H1 (cell line): ENCODE results near the gene TBCB. TPM values are rescaled to one million over a fixed set of nuclear protein-coding genes. Genes with fewer than 3 reads are reported as not detected.

Experiments
- CTCF ChIA-PET: fragments of 300-600 bp; sonication (Branson Sonifier 250); formaldehyde crosslinking; loops from one replicate; lab custom pipeline; 2021; ENCODE audit not compliant: partially characterized antibody; lab: Charles Lee
- POLR2A ChIA-PET: fragments of 300-600 bp; sonication (Branson Sonifier 250); formaldehyde crosslinking; loops from one replicate; lab custom pipeline; 2021; ENCODE audit warnings: inconsistent platforms; ENCODE audit not compliant: partially characterized antibody; lab: Charles Lee
- DNase-seq, 2 experiments: peaks; one replicate each; pipeline versions ENCODE4 v3.0.0 to v3.0.0-alpha.2; 2010 to 2022; ENCODE audit warnings: low spot score in 2 of 2, low read depth in 1 of 2, mixed read lengths in 1 of 2
- FAIRE-seq: peaks from 2 replicates; lab custom pipeline; 2011; peaks lifted over from hg19 to GRCh38; lab: Jason Lieb, UNC
- H2AFZ ChIP-seq: 2 replicates; pipeline ENCODE4 v1.8.1; 2012; ENCODE audit warnings: low read length, inconsistent platforms
- H2AK5ac ChIP-seq: 2 replicates; pipeline ENCODE4 v1.6.1; 2013; ENCODE audit warnings: low read depth, low read length
- H2BK120ac ChIP-seq: replicated peaks from 2 replicates; pipeline ENCODE3; 2013; ENCODE audit warnings: low read depth, low read length, inconsistent platforms
- H2BK12ac ChIP-seq: 2 replicates; pipeline ENCODE4 v1.6.1; 2013; ENCODE audit warnings: low read depth, low read length
- H2BK15ac ChIP-seq: 2 replicates; pipeline ENCODE4 v1.6.1; 2013; ENCODE audit warnings: low read length
- H2BK20ac ChIP-seq: 2 replicates; pipeline ENCODE4 v1.6.1; 2013; ENCODE audit warnings: low read length
- H2BK5ac ChIP-seq: 2 replicates; pipeline ENCODE4 v1.6.1; 2013; ENCODE audit warnings: low read depth, low read length
- H3K14ac ChIP-seq: 2 replicates; pipeline ENCODE4 v1.6.1; 2013; ENCODE audit warnings: inconsistent platforms; ENCODE audit not compliant: insufficient read length
- H3K18ac ChIP-seq: 2 replicates; pipeline ENCODE4 v1.6.1; 2013; ENCODE audit warnings: low read length; ENCODE audit errors: extremely low read depth
- H3K23ac ChIP-seq: 2 replicates; pipeline ENCODE4 v1.6.1; 2013; ENCODE audit warnings: inconsistent platforms; ENCODE audit not compliant: insufficient read length
- H3K23me2 ChIP-seq: 2 replicates; pipeline ENCODE4 v1.6.1; 2013; ENCODE audit warnings: low read depth, low read length
- H3K27ac ChIP-seq: 2 replicates; pipeline ENCODE4 v1.6.1; 2011; ENCODE audit warnings: low read depth, low read length, inconsistent platforms
- H3K27me3 ChIP-seq, 4 experiments: replicated peaks in 1 of 4; 1 replicate in 1 of 4; 2 replicates in 3 of 4; pipeline versions ENCODE4 v1.6.1 to v1.8.1; 2011 to 2013; ENCODE audit warnings: low read length in 3 of 4, mild to moderate bottlenecking in 3 of 4, inconsistent platforms in 2 of 4, mixed read lengths in 2 of 4, moderate library complexity in 1 of 4; ENCODE audit not compliant: control insufficient read depth in 3 of 4, insufficient read depth in 3 of 4; ENCODE audit errors: extremely low read depth in 1 of 4
- H3K36me3 ChIP-seq, 4 experiments: 2 replicates each; pipeline versions ENCODE4 v1.6.1 to v1.8.1; 2011 to 2013; ENCODE audit warnings: mild to moderate bottlenecking in 4 of 4, low read length in 3 of 4, moderate library complexity in 2 of 4, control low read depth in 1 of 4, inconsistent platforms in 1 of 4; ENCODE audit not compliant: insufficient read depth in 4 of 4, control insufficient read depth in 2 of 4
- H3K4ac ChIP-seq: replicated peaks from 2 replicates; pipeline ENCODE3; 2013; ENCODE audit warnings: low read length, low read depth, mixed read lengths, inconsistent platforms; ENCODE audit not compliant: insufficient read length
- H3K4me1 ChIP-seq, 4 experiments: replicated peaks in 1 of 4; 1 replicate in 1 of 4; 2 replicates in 3 of 4; pipeline versions ENCODE4 v1.6.1 to v1.8.1; 2011 to 2013; ENCODE audit warnings: low read length in 3 of 4, inconsistent platforms in 2 of 4, mixed read lengths in 1 of 4; ENCODE audit not compliant: insufficient read depth in 4 of 4, control insufficient read depth in 3 of 4
- H3K4me2 ChIP-seq, 2 experiments: 2 replicates each; pipeline versions ENCODE4 v1.6.1 to v1.8.1; 2011 to 2013; ENCODE audit warnings: low read depth in 2 of 2, low read length in 2 of 2, control low read depth in 1 of 2, inconsistent platforms in 1 of 2, mild to moderate bottlenecking in 1 of 2; ENCODE audit not compliant: insufficient read depth in 1 of 2
- H3K4me3 ChIP-seq, 4 experiments: fragments of 200-600, 300-600 bp in 1 of 4; sonication (generic), shearing (Covaris generic), sonication (Bioruptor Twin) in 1 of 4; 2 replicates each; pipeline versions ENCODE4 v1.5.1 to v1.8.1; 2011 to 2016; ENCODE audit warnings: low read length in 4 of 4, low read depth in 3 of 4, control low read depth in 2 of 4, inconsistent platforms in 2 of 4, mild to moderate bottlenecking in 2 of 4, mixed read lengths in 1 of 4, moderate library complexity in 1 of 4; ENCODE audit not compliant: insufficient read depth in 2 of 4; ENCODE audit errors: extremely low read depth in 1 of 4
- H3K56ac ChIP-seq: replicated peaks from 2 replicates; pipeline ENCODE3; 2013; ENCODE audit warnings: low read depth, mild to moderate bottlenecking, mixed read lengths, low read length, inconsistent platforms; ENCODE audit not compliant: insufficient read length
- H3K79me1 ChIP-seq: 2 replicates; pipeline ENCODE4 v1.6.1; 2013; ENCODE audit warnings: low read depth, low read length, control low read depth
- H3K79me2 ChIP-seq, 2 experiments: 2 replicates each; pipeline versions ENCODE4 v1.6.1 to v1.8.1; 2012 to 2013; ENCODE audit warnings: low read length in 2 of 2, mild to moderate bottlenecking in 2 of 2, inconsistent platforms in 1 of 2; ENCODE audit not compliant: insufficient read depth in 2 of 2, control insufficient read depth in 1 of 2
- H3K9ac ChIP-seq, 4 experiments: replicated peaks in 1 of 4; 1 replicate in 1 of 4; 2 replicates in 3 of 4; pipeline versions ENCODE4 v1.6.1 to v1.8.1; 2011 to 2013; ENCODE audit warnings: low read depth in 3 of 4, low read length in 3 of 4, control low read depth in 2 of 4, mild to moderate bottlenecking in 2 of 4, moderate library complexity in 2 of 4, inconsistent platforms in 1 of 4; ENCODE audit errors: extremely low read depth in 1 of 4
- H3K9me3 ChIP-seq, 2 experiments: 2 replicates each; pipeline versions ENCODE4 v1.6.1 to v1.8.1; 2012 to 2013; ENCODE audit warnings: mild to moderate bottlenecking in 2 of 2, moderate library complexity in 2 of 2, control low read depth in 1 of 2, inconsistent platforms in 1 of 2, low read depth in 1 of 2, low read length in 1 of 2, mixed read lengths in 1 of 2; ENCODE audit not compliant: insufficient read depth in 2 of 2
- H4K20me1 ChIP-seq, 2 experiments: replicated peaks in 1 of 2; 2 replicates each; pipeline versions ENCODE3 to v1.8.1; 2011 to 2013; ENCODE audit warnings: inconsistent platforms in 2 of 2, low read length in 2 of 2, mild to moderate bottlenecking in 1 of 2; ENCODE audit not compliant: insufficient read depth in 2 of 2, control insufficient read depth in 1 of 2
- H4K5ac ChIP-seq: 2 replicates; pipeline ENCODE4 v1.6.1; 2013; ENCODE audit warnings: low read length, low read depth, mixed read lengths, inconsistent platforms; ENCODE audit not compliant: insufficient read length
- H4K8ac ChIP-seq: 2 replicates; pipeline ENCODE4 v1.8.0; 2013; ENCODE audit warnings: mild to moderate bottlenecking, moderate library complexity, low read length, inconsistent platforms; ENCODE audit not compliant: insufficient read depth; ENCODE audit errors: extremely low read depth
- H4K91ac ChIP-seq: replicated peaks from 2 replicates; pipeline ENCODE3; 2013; ENCODE audit warnings: low read length, mixed read lengths, inconsistent platforms; ENCODE audit not compliant: insufficient read length
- BCL11A ChIP-seq, 2 experiments: IDR thresholded peaks; one replicate each; pipeline ENCODE4 v1.6.1; 2011; ENCODE audit warnings: low read depth in 2 of 2, low read length in 2 of 2, mild to moderate bottlenecking in 2 of 2
- RAD21 ChIP-seq, 2 experiments: IDR thresholded peaks in 1 of 2; conservative IDR thresholded peaks in 1 of 2; 2 replicates each; pipeline ENCODE4 v1.6.1; 2011; ENCODE audit warnings: low read depth in 2 of 2, low read length in 2 of 2, improper control_type of control experiment in 1 of 2, inconsistent platforms in 1 of 2, mild to moderate bottlenecking in 1 of 2, moderate library complexity in 1 of 2
- TEAD4 ChIP-seq: IDR thresholded peaks from 2 replicates; pipeline ENCODE4 v1.6.1; 2012; ENCODE audit warnings: low read depth, low read length, inconsistent platforms, mixed read lengths
- WGBS, 2 experiments: shearing (Covaris generic) in 1 of 2; methylation state at CpG; one replicate each; pipeline versions ENCODE4 v1.1.6 to v1.1.7; 2013 to 2015; ENCODE audit warnings: low lambda C conversion rate in 2 of 2, mixed read lengths in 2 of 2, inconsistent platforms in 1 of 2, low coverage in 1 of 2, missing lambda C conversion rate in 1 of 2; ENCODE audit not compliant: insufficient replicate concordance in 2 of 2, insufficient coverage in 1 of 2, insufficient read length in 1 of 2; ENCODE audit errors: extremely low coverage in 1 of 2, missing lambda C conversion rate in 1 of 2; 5-methylcytosine and 5-hydroxymethylcytosine counted together
- polyA plus RNA-seq, 7 experiments: library from polyadenylated mRNA; depleted of rRNA in 3 of 7; stranded (reverse) in 5 of 7; unstranded in 2 of 7; fragments of >200 nt in 5 of 7; fragments of 200-250 nt in 2 of 7; gene quantifications; 1 replicate in 5 of 7; 2 replicates in 1 of 7; 4 replicates in 1 of 7; pipeline versions ENCODE4 v1.2.1 to v1.2.3, GENCODE V29; 2011 to 2013; ENCODE audit warnings: missing spikeins in 2 of 7, mixed read lengths in 2 of 7
- total RNA-seq: library from RNA; stranded (reverse); fragmentation: NEBNext Ultra II Directional; extraction: Animal tissue kit (Norgen Biotek cat#: 25700); gene quantifications from 2 replicates; pipeline ENCODE4 v1.2.1, GENCODE V29; 2021

The TBCB gene
- total and polyA plus RNA-seq, 2 of the 8 experiments (the other 6 are each of a cell fraction or from before 2014, with no cell fraction given): 153 to 286 TPM

GRCh38 chr19:36142046-36142445, 26.8 kb downstream of the TBCB start:
- Histone ChIP-seq H4K5ac (no peak overlapping the region), H2BK120ac (no peak overlapping the region), H3K4ac (no peak overlapping the region), H2BK15ac (no peak overlapping the region), H4K8ac (no peak overlapping the region), H3K27ac (no peak overlapping the region), H3K56ac (no peak overlapping the region), H2AK5ac (no peak overlapping the region), H3K9ac (no peak overlapping the region), H3K4me2 (peak overlapping the region; percentile 95 to 96), H4K91ac (no peak overlapping the region), H2AFZ (no peak overlapping the region), H2BK20ac (no peak overlapping the region), H3K79me2 (peaks cover 0 to 12% of the 10 kb centered on the region in 2 experiments; a peak in 1 of 4 replicates), H3K27me3 (no peaks in the 10 kb centered on the region), H2BK5ac (0 out of 2 replicates have a peak overlapping the region, but pooled peaks have one; percentile 60), H3K14ac (no peak overlapping the region), H3K23me2 (peaks cover 13% of the 10 kb centered on the region; the same call in 1 of the 2 replicates), H3K79me1 (peaks cover 3% of the 10 kb centered on the region), H2BK12ac (no peak overlapping the region), H4K20me1 (peaks cover 0 to 8% of the 10 kb centered on the region in 2 experiments), H3K4me1 (peaks cover 0 to 3% (median 3%) of the 10 kb centered on the region in 4 experiments; a peak in 3 of 7 replicates), H3K9me3 (no peaks in the 10 kb centered on the region), H3K23ac (no peak overlapping the region), H3K18ac (no peak overlapping the region), H3K36me3 (peaks cover 15 to 39% (median 35%) of the 10 kb centered on the region in 4 experiments), H3K4me3 (peak overlapping the region in 2 of 4 experiments; percentile 89 to 97; a peak in 2 of 8 replicates)
- ChIA-PET CTCF (interaction anchor here (1.3 to 1.5 kb wide), 2 partner anchors 13 to 14 kb away, joined by 3 to 5 read pairs; no protein-coding TSS in a partner anchor), POLR2A (interaction anchor here (1.2 to 2.3 kb wide), 2 partner anchors 9 to 11 kb away, joined by 3 to 7 read pairs; partner anchors contain the start of gene COX7A1)
- no peak for DNase-seq
- FAIRE-seq: no peak
- 90% methylated on average over 11 of the region's 14 CpGs; no CpG with 5 or more reads in 1 of the 2 experiments for WGBS, 2 experiments
- TF ChIP-seq RAD21 (IDR thresholded peaks at IDR 0.05 in 1 of 2, conservative IDR thresholded peaks at IDR 0.05 in 1 of 2; ENCODE audit: low read depth in 2 of 2, low read length in 2 of 2) (no peak), TEAD4 (no peak), BCL11A (IDR thresholded peaks at IDR 0.05; ENCODE audit: low read depth in 2 of 2, low read length in 2 of 2) (no peak)
